K562 (cell line): ENCODE results near the gene ABCA7. TPM values are rescaled to one million over a fixed set of nuclear protein-coding genes. Genes with fewer than 3 reads are reported as not detected.

Experiments
- BHLHE40 ChIP-seq: IDR thresholded peaks from 2 replicates; pipeline ENCODE4 v1.6.1; 2011; ENCODE audit warnings: low read length, improper control_type of control experiment
- BMI1 ChIP-seq: fragments of 150-350 bp; IDR thresholded peaks from 2 replicates; pipeline ENCODE4 v1.6.1; 2014; ENCODE audit warnings: low read length
- CBX1 ChIP-seq: sonication (generic); IDR thresholded peaks from 2 replicates; pipeline ENCODE4 v1.6.1; 2016; ENCODE audit warnings: antibody characterized with exemption, low read depth, mild to moderate bottlenecking
- CHD1 ChIP-seq: fragments of 200-600 bp; sonication (generic); IDR thresholded peaks from one replicate; pipeline ENCODE4 v1.6.1; 2012; ENCODE audit warnings: mild to moderate bottlenecking, moderate library complexity, low read length, inconsistent platforms
- FOXJ2 ChIP-seq: fragments of 200-800 bp; sonication (Bioruptor generic); IDR thresholded peaks from 2 replicates; pipeline ENCODE4 v1.6.1; 2016; ENCODE audit warnings: missing genetic modification characterization, missing compliant biosample characterization
- FOXP1 ChIP-seq: sonication (generic); formaldehyde crosslinking; IDR thresholded peaks from 2 replicates; pipeline ENCODE4 v1.8.0; 2022; ENCODE audit warnings: mild to moderate bottlenecking, missing genetic modification reagents
- HDGF ChIP-seq: fragments of 450-650 bp; IDR thresholded peaks from 2 replicates; pipeline ENCODE4 v1.6.1; 2016
- NBN ChIP-seq: fragments of 450-650 bp; IDR thresholded peaks from 2 replicates; pipeline ENCODE4 v1.6.1; 2016; ENCODE audit warnings: low read depth, mild to moderate bottlenecking
- NCOR1 ChIP-seq: fragments of 450-650 bp; IDR thresholded peaks from 2 replicates; pipeline ENCODE4 v1.6.1; 2016; ENCODE audit warnings: mild to moderate bottlenecking, moderate library complexity
- PCBP2 ChIP-seq: fragments of 200-400 bp; formaldehyde crosslinking; IDR thresholded peaks from 2 replicates; pipeline ENCODE4 v1.6.1; 2018; ENCODE audit warnings: low read length, low read depth, mild to moderate bottlenecking, moderate library complexity; ENCODE audit not compliant: poor library complexity, severe bottlenecking
- RAD51 ChIP-seq: fragments of 450-650 bp; IDR thresholded peaks from 2 replicates; pipeline ENCODE4 v1.7.1; 2016; ENCODE audit warnings: low read depth, mild to moderate bottlenecking, borderline replicate concordance
- RB1 ChIP-seq: fragments of 450-650 bp; IDR thresholded peaks from 2 replicates; pipeline ENCODE4 v1.6.1; 2017; ENCODE audit warnings: low read depth, mild to moderate bottlenecking
- TAL1 ChIP-seq: fragments of 450-650 bp; IDR thresholded peaks from 2 replicates; pipeline ENCODE4 v1.6.1; 2016; ENCODE audit warnings: mild to moderate bottlenecking
- TEAD4 ChIP-seq, 2 experiments: sonication (generic) in 1 of 2; formaldehyde crosslinking in 1 of 2; IDR thresholded peaks; 2 replicates each; pipeline versions ENCODE4 v1.6.1 to v1.8.0; 2012 to 2022; ENCODE audit warnings: borderline replicate concordance in 1 of 2, inconsistent platforms in 1 of 2, low read length in 1 of 2, mild to moderate bottlenecking in 1 of 2, missing genetic modification reagents in 1 of 2
- XRCC3 ChIP-seq: fragments of 450-650 bp; IDR thresholded peaks from 2 replicates; pipeline ENCODE4 v1.6.1; 2017; ENCODE audit warnings: mild to moderate bottlenecking, moderate library complexity
- ZBED1 ChIP-seq: IDR thresholded peaks from 2 replicates; pipeline ENCODE4 v1.6.1; 2014
- ZC3H4 ChIP-seq: sonication (generic); formaldehyde crosslinking; IDR thresholded peaks from 2 replicates; pipeline ENCODE4 v1.9.0; 2021; ENCODE audit warnings: missing genetic modification reagents, borderline replicate concordance
- ZC3H8 ChIP-seq: fragments of 450-650 bp; IDR thresholded peaks from 2 replicates; pipeline ENCODE4 v1.6.1; 2017
- ZFP30 ChIP-seq: fragments of 250-450 bp; sonication (Bioruptor Pico); IDR thresholded peaks from 2 replicates; pipeline ENCODE4 v1.8.0; 2022; ENCODE audit warnings: moderate library complexity, mild to moderate bottlenecking, inconsistent platforms, borderline replicate concordance
- ZKSCAN3 ChIP-seq: fragments of 250-450 bp; sonication (Bioruptor Pico); IDR thresholded peaks from 2 replicates; pipeline ENCODE4 v1.4.0; 2020
- ZNF197 ChIP-seq: fragments of 200-800 bp; sonication (Bioruptor generic); IDR thresholded peaks from 2 replicates; pipeline ENCODE4 v1.6.1; 2016; ENCODE audit warnings: low read depth, missing genetic modification characterization, missing compliant biosample characterization
- ZNF274 ChIP-seq: IDR thresholded peaks from 2 replicates; pipeline ENCODE4 v1.6.1; 2011; ENCODE audit warnings: low read depth, mild to moderate bottlenecking, low read length, moderate library complexity, borderline replicate concordance
- ZNF766 ChIP-seq: fragments of 200-800 bp; sonication (Bioruptor generic); conservative IDR thresholded peaks from 2 replicates; pipeline ENCODE4 v1.6.1; 2016; ENCODE audit warnings: missing genetic modification characterization, missing compliant biosample characterization
- polyA plus RNA-seq, 8 experiments: library from polyadenylated mRNA; depleted of rRNA in 4 of 8; stranded (reverse) in 5 of 8; unstranded in 3 of 8; fragments of >200 nt; fragmentation: Nextera tagmentation in 2 of 8; fragmentation: Illumina TruSeq in 1 of 8; extraction: Ambion mirVana in 2 of 8; extraction: Trizol in 1 of 8; gene quantifications; 2 replicates each; pipeline versions ENCODE4 v1.2.1 to v1.2.3, GENCODE V29; 2011 to 2014; ENCODE audit warnings: inconsistent platforms in 1 of 8, missing spikeins in 1 of 8
- total RNA-seq, 7 experiments: library from RNA; depleted of rRNA in 6 of 7; stranded (reverse); fragments of >200 nt in 6 of 7; fragmentation: Illumina TruSeq in 2 of 7; extraction: Trizol in 2 of 7; gene quantifications; 2 replicates each; pipeline versions ENCODE4 v1.2.1 to v1.2.3, GENCODE V29; 2011 to 2021; ENCODE audit warnings: low replicate concordance in 1 of 7
- TF ChIP-seq, protein P1 (sequence below): fragments of 450-650 bp; formaldehyde crosslinking; IDR thresholded peaks from 2 replicates; pipeline ENCODE4 v1.4.0; 2020; ENCODE audit warnings: mild to moderate bottlenecking
- TF ChIP-seq, protein P2 (sequence below): IDR thresholded peaks from 2 replicates; pipeline ENCODE4 v1.6.1; 2012; ENCODE audit warnings: low read depth, low read length, improper control_type of control experiment, borderline replicate concordance
- TF ChIP-seq, protein P3 (sequence below): sonication (generic); formaldehyde crosslinking; IDR thresholded peaks from 2 replicates; pipeline ENCODE4 v1.8.1; 2023; ENCODE audit warnings: mild to moderate bottlenecking, missing genetic modification reagents, moderate library complexity
- TF ChIP-seq, protein P4 (sequence below): fragments of 450-650 bp; IDR thresholded peaks from 2 replicates; pipeline ENCODE4 v1.6.1; 2016; ENCODE audit warnings: missing biosample characterization, missing genetic modification characterization

ABCA7 gene
- total and polyA plus RNA-seq, 9 of the 15 experiments (the other 6 are each of a cell fraction or from before 2014, with no cell fraction given): 2.3 to 96.1 (median 31.2) TPM

DNA sequence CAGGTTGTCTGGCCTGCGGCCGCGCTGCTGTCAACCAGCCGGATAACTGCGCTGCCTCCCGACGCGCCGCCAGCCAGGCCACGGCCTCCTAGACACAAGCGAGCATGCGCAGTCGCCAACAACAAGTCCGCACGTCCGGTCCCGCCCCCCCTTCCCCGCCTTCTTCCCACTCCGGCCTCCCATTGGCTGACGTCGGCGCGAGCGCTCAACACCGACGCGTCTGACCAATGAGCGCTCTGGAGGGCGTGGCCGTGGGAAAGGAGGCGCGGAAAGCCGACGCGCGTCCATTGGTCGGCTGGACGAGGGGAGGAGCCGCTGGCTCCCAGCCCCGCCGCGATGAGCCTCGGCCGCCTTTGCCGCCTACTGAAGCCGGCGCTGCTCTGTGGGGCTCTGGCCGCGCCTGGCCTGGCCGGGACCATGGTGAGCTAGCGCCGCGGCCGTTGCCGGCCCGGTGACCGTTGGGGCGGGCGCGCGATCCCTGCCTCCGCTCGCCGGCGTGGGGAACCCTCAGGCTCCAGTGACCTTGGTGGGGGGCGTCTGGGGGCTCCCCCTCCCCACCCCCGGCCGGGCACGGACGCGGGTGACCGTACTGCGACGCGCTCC, 63.9 kb downstream of the ABCA7 start, which contains the start of gene GPX4 (continued):
- TF ChIP-seq NCOR1 (no peak), TAL1 (no peak), ZNF274 (no peak), ZNF766 (no peak), BMI1 (no peak), CHD1 (peak; percentile 87), ZC3H4 (CRISPR knock-in tag) (no peak; the same call in 1 of the 2 replicates), XRCC3 (no peak), ZBED1 (no peak), RB1 (peak; percentile 90), TEAD4 (IDR thresholded peaks at IDR 0.05; ENCODE audit: low read length) (no peak), TEAD4 (CRISPR knock-in tag; IDR thresholded peaks at IDR 0.05; ENCODE audit: borderline replicate concordance) (0 out of 2 replicates have a peak, but pooled peaks have one; percentile 42), NBN (no peak), ZKSCAN3 (CRISPR knock-in tag) (no peak), ZC3H8 (no peak), PCBP2 (no peak), ZFP30 (CRISPR knock-in tag) (no peak), ZNF197 (no peak), FOXJ2 (tag) (no peak), BHLHE40 (no peak), HDGF (no peak), FOXP1 (CRISPR knock-in tag) (no peak; the same call in 1 of the 2 replicates), RAD51 (no peak), CBX1 (0 out of 2 replicates have a peak, but pooled peaks have one; percentile 61)
- TF ChIP-seq, protein P1, sequence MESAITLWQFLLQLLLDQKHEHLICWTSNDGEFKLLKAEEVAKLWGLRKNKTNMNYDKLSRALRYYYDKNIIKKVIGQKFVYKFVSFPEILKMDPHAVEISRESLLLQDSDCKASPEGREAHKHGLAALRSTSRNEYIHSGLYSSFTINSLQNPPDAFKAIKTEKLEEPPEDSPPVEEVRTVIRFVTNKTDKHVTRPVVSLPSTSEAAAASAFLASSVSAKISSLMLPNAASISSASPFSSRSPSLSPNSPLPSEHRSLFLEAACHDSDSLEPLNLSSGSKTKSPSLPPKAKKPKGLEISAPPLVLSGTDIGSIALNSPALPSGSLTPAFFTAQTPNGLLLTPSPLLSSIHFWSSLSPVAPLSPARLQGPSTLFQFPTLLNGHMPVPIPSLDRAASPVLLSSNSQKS: no peak
- TF ChIP-seq, protein P2, sequence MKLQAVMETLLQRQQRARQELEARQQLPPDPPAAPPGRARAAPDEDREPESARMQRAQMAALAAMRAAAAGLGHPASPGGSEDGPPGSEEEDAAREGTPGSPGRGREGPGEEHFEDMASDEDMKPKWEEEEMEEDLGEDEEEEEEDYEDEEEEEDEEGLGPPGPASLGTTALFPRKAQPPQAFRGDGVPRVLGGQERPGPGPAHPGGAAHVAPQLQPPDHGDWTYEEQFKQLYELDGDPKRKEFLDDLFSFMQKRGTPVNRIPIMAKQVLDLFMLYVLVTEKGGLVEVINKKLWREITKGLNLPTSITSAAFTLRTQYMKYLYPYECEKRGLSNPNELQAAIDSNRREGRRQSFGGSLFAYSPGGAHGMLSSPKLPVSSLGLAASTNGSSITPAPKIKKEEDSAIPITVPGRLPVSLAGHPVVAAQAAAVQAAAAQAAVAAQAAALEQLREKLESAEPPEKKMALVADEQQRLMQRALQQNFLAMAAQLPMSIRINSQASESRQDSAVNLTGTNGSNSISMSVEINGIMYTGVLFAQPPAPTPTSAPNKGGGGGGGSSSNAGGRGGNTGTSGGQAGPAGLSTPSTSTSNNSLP: no peak
- TF ChIP-seq, protein P3, sequence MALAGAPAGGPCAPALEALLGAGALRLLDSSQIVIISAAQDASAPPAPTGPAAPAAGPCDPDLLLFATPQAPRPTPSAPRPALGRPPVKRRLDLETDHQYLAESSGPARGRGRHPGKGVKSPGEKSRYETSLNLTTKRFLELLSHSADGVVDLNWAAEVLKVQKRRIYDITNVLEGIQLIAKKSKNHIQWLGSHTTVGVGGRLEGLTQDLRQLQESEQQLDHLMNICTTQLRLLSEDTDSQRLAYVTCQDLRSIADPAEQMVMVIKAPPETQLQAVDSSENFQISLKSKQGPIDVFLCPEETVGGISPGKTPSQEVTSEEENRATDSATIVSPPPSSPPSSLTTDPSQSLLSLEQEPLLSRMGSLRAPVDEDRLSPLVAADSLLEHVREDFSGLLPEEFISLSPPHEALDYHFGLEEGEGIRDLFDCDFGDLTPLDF (CRISPR knock-in tag): peak; percentile 42; the same call in 1 of the 2 replicates
- TF ChIP-seq, protein P4, sequence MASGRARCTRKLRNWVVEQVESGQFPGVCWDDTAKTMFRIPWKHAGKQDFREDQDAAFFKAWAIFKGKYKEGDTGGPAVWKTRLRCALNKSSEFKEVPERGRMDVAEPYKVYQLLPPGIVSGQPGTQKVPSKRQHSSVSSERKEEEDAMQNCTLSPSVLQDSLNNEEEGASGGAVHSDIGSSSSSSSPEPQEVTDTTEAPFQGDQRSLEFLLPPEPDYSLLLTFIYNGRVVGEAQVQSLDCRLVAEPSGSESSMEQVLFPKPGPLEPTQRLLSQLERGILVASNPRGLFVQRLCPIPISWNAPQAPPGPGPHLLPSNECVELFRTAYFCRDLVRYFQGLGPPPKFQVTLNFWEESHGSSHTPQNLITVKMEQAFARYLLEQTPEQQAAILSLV: no peak
